Smooth muscle cell of the brain vasculature (primary cell): ENCODE data around the gene LCN15.
"Not testable (repeated sequence)": the region's sequence is repeated elsewhere in the genome, so short reads cannot be mapped to it uniquely, and the experiment has no call there.

ENCODE experiments used
- DNase-seq: peaks from one replicate; pipeline ENCODE4 v3.0.0-alpha.2; 2012; ENCODE audit warnings: low read depth, low spot score

LCN15 gene

GRCh38 chr9:136722093-136722968 lies 42.0 kb downstream of the LCN15 start:
- DNase-seq = no peak

- DNase-seq = no peak
Measured at GRCh38 chr9:136721339-136722092, 42.8 kb downstream of the LCN15 start.

DNA sequence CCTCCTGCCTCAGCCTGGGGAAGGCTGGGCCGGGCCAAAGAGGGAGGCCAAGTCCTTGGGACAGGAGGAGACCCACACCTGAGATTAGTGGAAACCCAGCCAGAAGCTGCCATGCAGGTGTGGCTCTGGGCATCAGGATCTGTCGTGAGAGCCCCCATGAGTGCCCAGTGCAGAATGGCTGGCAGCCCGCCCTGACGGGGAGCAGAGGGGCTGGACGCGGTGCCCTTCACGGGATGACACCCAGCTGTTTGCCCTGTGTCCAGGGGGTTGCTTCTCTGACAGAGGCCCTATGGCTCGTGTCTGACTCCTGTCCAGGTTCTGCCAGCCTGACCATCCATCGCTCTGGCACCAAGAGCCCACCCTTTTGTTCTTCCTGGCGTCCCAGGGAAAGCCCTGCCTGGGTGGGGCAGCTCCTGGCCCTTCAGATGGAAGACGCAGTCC lies 43.4 kb downstream of the LCN15 start:
- no peak for DNase-seq

GRCh38 chr9:136720251-136720897 lies 43.9 kb downstream of the LCN15 start:
- DNase-seq = no peak

GRCh38 chr9:136719195-136719880 lies 45.0 kb downstream of the LCN15 start:
- DNase-seq = no peak

GRCh38 chr9:136718345-136719194 lies 45.7 kb downstream of the LCN15 start:
- no peak for DNase-seq

- DNase-seq = no peak
Measured at GRCh38 chr9:136717399-136717798, 46.9 kb downstream of the LCN15 start.

DNA sequence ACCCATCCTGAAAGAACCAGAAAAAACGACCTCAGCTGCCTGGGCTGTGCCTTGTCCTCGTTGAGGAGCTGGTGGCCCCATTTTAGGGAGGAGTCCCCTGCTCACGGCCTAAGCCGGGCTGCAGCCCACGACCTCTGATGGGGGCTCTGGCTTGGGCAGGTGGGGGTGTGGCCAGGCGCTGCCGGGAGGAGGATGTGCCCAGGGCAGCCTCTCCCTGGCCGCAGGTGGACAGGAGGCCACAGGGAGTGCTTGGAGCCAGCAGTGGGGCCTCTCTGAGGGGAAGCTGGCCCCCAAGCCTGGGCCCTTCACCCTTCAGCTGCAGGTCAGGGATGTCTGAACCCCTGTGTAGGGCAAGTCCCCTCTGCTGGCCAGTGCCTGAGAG lies 49.4 kb downstream of the LCN15 start:
- DNase-seq = no peak

DNA sequence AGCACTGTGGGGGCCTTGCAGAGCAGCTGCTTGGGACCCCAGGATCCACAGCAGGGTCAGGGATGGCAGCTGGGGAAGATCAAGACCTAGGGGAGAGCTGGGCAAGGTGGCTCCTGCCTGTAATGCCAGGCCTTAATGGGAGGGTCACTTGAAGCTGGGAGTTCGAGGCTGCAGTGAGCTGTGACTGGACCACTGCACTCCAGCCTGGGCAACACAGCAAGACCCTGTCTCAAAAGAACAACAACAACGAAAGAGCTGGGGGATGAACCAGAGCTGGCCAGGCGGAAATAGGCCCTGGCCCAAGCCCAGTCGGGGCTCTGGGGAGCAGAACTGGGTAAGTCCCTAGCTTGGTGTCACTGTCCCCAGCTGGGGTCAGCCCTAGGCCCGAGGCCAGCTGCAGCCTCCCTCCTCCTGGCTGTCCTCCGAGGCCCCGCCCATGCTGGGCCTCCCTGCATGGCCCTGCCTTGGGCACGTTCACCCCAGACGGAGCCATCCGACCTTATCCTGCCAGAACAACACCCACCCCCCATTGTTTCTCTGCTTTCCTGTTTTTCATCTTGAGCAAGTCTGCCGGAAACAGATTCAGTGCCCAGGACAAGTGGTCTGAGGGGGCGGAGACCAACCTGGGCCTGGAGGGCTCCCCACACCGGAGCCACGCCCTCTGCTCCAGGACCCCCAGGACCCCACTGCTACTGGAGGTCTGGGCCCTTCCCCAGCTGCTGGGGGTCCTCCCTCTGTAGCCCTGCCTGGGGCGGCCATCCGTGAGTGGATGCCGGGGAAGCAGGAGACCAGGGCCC lies 50.0 kb downstream of the LCN15 start:
- no peak for DNase-seq

GRCh38 chr9:136713550-136713949 lies 50.8 kb downstream of the LCN15 start:
- DNase-seq = no peak

DNA sequence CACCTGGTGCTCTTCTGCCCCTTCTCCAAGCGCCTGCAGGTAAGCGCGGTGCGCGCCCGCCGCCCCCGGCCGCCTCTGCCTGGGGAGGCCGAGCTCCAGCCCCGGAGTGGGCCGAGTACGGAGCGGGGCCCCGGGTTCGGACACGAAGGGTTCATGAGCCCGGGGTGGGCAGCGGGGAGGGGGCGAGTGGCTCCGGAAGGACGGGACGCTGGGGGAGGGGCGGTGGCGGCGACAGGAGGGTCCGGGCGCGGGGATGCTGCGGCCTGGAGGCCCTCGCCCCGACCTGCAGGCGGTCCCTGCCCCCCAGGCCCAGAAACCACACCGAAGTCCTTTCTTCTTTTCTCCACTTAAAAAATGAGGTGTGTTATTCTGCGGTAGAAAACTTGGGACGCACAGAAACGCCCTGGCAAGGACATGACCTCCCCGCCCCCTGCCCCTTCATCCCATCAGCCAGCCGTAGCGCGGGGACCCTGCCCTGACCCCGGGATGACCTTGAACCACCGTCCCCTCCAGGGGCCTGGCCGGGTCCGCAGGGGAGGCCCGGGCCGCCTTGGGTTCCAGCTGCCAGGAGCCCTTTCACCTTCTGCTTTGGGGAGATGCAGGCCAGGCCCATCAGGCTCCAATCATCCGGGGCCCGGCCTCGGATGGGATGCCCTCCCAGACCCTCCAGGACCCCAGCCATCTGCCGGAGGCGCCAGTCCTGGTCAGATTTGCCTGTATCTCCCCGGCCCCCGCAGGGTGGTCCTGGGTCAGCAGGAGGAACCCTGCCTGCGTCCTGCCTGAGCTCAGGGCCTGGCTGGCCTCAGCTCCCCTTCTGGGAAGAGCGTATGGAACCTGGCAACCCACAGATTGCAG lies 51.4 kb downstream of the LCN15 start:
- DNase-seq = no peak

DNA sequence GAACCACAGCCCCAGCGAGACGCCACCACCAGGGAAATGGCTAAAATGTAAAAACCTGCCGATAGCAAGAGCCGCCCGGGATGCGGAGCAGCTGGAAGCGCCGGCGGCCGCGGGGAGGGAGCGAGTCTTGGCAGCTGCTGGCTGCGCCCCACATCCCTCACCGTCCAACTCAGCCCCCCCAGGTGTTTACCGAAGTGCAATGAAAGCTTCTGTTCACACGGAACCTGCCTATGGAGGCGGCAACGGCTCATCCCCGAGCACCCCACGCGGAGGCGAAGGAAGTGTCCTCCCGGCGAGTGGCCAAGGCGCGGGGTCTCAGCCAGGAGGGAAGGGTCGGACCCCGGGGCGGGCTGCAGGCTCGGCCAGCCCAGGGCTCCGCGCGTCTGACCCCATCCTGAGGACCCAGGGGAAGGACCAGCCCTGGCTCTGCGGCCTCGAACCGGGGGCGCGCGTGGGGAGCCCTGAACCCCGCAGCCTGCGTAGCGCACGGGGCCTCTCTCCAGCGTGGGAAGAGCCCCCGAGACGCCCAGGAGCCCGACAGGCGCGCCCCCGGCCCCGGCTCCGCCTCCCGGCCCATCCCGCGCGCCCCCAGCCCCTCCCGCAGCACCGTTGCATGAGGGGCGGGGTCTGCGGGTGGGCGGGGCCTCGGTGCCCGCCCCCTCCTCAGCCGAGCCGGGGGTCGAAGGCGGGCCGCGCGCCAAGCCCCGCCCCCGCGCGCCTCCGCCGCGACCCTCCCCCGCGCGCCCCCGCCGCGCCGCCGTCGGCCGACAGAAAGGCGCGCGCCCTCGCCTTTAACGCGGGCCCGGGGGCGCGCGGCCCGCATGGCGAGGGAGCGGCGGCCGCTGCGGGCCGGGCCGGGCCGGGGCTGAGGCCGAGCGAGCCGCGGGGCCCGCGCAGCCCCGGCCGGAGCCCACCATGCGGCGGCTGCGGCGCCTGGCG lies 52.3 kb downstream of the LCN15 start, which contains the start of gene DIPK1B:
Gene DIPK1B, plus strand, starts transcription at position 822 of the 939 bp plus-strand sequence. Its CDS starts 94 bp downstream, at position 916.
- no peak for DNase-seq

DNA sequence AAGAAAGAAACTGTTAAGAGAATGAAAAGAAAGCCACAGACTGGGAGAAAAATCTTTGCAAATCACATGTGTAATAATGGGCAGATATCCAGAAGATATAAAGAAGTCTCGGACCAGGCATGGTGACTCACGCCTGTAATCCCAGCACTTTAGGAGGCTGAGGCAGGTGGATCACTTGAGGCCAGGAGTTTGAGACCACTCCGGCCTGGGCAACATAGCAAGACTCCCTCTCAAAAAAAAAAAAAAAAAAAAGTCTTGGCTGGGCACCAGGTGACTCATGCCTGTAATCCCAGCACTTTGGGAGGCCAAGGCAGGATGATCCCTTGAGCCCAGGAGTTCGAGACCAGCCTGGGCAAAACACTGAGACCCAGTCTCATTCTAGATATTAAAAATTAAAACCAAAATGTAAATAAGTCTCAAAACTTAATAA lies 53.1 kb downstream of the LCN15 start:
- not testable (repeated sequence) for DNase-seq

DNA sequence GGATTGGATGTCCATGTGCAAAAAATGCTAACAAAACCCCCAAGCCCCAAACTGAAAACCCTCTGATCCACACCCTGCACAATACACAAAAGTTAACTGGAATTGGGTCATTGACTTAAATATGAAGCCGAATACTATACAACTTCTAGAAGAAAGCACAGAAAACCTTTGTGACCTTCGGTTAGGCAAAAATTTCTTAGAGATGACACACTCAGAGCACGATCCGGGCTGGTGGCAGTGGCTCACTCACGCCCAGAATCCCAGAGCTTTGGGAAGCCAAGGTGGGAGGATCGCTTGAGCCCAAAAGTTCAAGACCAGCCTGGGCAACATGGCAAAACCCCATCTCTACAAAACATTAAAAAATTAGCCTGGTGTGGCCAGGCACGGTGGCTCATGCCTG lies 53.8 kb downstream of the LCN15 start:
- DNase-seq = no peak
